GM12874 (cell line): ENCODE data around the gene RC3H1.

Source experiments
- TF ChIP-seq, protein P1 (sequence below): IDR thresholded peaks from 2 replicates; pipeline ENCODE4 v1.5.1; 2011; ENCODE audit warnings: low read depth, mild to moderate bottlenecking, control low read depth, low read length, moderate library complexity; ENCODE audit not compliant: insufficient read depth

Gene RC3H1

GRCh38 chr1:174052621-174053020, 30.5 kb upstream of the RC3H1 start:
- TF ChIP-seq, protein P1, sequence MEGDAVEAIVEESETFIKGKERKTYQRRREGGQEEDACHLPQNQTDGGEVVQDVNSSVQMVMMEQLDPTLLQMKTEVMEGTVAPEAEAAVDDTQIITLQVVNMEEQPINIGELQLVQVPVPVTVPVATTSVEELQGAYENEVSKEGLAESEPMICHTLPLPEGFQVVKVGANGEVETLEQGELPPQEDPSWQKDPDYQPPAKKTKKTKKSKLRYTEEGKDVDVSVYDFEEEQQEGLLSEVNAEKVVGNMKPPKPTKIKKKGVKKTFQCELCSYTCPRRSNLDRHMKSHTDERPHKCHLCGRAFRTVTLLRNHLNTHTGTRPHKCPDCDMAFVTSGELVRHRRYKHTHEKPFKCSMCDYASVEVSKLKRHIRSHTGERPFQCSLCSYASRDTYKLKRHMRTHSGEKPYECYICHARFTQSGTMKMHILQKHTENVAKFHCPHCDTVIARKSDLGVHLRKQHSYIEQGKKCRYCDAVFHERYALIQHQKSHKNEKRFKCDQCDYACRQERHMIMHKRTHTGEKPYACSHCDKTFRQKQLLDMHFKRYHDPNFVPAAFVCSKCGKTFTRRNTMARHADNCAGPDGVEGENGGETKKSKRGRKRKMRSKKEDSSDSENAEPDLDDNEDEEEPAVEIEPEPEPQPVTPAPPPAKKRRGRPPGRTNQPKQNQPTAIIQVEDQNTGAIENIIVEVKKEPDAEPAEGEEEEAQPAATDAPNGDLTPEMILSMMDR: no peak

GRCh38 chr1:174051956-174052355, 29.8 kb upstream of the RC3H1 start:
- TF ChIP-seq, protein P1: no peak

- TF ChIP-seq, protein P1: no peak
Measured at GRCh38 chr1:174049514-174049913, 27.4 kb upstream of the RC3H1 start.

GRCh38 chr1:174044418-174045222, 22.5 kb upstream of the RC3H1 start:
- TF ChIP-seq, protein P1: no peak

DNA sequence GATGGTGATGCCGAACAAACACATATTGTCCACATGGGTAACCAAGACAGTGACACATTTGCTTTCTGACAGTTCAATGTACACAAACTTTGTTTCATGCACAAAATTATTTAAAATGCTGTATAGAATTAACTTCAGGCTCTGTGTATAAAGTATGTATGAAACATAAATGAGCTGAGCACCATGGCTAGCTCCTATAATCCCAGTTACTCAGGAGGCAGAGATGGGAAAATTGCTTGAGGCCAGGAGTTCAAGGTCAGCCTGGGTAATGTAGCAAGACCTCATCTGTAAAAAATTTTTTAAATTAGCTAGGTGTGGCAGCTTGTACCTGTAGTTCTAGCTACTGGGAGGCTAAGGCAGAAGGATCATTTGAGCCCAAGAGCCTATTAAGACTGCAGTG, 19.2 kb upstream of the RC3H1 start:
- TF ChIP-seq, protein P1: no peak

DNA sequence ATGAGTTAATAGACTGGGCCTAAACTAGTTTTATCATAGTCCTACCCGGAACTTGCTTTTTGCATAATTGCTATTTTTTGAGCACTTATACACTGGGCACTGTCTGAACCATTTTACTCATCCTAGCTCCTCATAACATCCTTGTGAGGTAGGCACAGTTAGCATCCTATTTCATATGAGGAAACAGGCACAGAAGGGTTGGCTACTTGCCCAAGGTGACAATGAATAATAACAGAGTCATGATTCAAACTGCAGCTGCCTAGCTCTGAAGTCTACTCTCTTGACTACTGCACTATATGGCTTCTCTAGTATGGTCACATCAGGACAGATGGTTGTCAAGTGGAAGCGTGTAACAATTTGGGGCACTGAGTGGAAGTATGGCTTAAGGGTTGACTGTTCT, 18.2 kb upstream of the RC3H1 start:
- TF ChIP-seq, protein P1: no peak

DNA sequence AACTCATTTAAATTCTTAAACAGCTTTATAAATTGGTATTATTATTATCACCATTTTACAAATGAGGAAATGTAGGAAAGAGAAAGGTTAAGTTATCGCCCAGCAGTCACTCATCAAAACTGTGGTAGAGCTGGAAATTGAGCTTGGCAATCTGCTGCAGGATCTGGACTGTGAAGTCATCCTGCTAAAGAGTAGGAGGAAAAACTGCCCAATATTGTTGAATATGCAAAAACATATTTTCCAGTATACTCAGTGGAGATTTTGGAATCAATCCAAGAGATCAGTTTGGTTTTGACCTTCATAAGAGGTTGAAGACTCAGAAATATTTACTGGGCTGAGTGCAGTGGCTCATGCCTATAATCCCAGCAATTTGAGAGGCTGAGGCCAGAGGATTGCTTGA, 16.9 kb upstream of the RC3H1 start:
- TF ChIP-seq, protein P1: no peak

GRCh38 chr1:174036798-174037197, 14.6 kb upstream of the RC3H1 start:
- TF ChIP-seq, protein P1: no peak
